CD4-positive, alpha-beta T cell treated with Interleukin-6 at 100 ng/mL for 8 hours (primary cell): ENCODE measurements around the gene ALK.

ENCODE experiments used
- DNase-seq: peaks from one replicate; pipeline ENCODE4 v3.0.0-alpha.2; 2020; ENCODE audit warnings: mixed read lengths, low spot score

The ALK gene

GRCh38 chr2:29575370-29575890, 346.0 kb downstream of the ALK start:
- no peak for DNase-seq

DNA sequence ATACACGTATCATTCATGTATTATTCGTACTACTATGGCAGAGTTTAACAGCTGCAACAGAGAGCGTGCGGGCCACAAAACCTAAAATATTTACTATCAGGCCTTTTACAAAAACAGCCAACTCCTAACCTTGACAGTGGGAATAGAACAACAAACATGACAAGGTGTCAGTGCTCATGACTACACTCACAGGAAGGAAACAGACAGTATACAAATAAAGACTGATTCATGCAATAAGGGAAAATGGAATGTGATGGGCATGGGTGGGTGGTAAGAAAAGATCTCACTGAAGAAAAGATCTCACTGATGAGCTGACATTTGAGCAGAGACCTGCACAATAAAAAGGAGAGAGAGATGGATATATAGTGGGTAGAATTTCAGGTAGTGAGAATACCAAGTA, 347.8 kb downstream of the ALK start:
- DNase-seq: no peak

DNA sequence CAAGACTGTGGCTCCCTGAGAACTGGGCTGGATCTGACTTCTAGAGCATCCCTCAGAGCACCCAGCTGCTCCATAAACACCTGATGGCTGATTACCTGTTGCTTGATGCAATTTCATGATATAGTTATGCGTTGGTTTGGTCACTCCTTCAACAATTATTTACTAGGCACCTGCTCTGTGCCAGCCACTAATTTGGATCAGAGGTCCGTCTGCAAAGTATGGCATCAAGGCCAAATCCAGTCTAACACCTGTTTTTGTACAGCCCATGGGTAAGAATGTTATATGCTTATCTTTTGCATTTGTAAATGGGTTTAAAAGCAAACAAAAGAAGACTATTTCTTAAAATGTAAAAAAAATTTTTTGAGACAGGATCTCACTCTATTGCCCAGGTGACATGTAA, 348.2 kb downstream of the ALK start:
- DNase-seq: no peak

DNA sequence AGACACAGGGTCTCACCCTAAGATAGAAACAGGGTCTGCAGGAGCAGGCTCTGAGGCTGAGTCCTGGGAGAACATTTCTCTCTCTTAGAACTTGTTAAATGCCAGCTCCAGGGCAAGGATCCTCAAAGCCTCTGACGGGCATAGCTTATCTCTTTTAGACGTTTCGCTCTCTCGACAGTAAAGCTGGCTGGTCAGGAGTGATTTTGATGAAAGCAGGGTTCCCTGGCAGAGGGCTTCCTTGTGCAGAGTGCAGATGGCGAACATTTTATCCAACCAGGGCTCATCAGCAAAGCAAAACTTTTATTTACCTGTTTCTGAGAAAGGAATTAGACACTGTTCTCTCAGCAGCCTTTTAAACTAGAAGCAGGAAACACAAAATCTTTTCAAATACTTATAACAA, 350.8 kb downstream of the ALK start:
- no peak for DNase-seq

- DNase-seq: no peak
Observed at GRCh38 chr2:29567906-29568520, 353.4 kb downstream of the ALK start.

DNA sequence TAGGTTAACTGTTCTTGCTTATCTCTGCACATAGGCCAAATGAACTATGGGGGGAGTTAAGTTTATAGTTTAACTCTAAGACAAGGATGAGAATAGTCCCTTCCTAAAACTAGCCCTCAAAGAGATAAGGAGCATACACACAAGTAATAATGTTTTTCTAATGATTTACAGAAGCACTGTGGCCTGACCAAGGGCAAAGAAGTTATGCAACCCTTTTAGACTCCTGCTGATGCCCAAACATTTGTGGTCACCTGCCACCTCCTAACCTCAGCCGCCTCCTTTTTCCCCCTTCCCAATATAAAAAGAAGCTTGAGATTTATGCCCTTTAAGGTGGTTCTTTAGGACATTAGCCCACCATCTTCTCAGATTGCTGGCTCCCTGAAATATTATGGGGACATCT, 357.7 kb downstream of the ALK start:
- no peak for DNase-seq

GRCh38 chr2:29562896-29563295, 358.5 kb downstream of the ALK start:
- DNase-seq: no peak

DNA sequence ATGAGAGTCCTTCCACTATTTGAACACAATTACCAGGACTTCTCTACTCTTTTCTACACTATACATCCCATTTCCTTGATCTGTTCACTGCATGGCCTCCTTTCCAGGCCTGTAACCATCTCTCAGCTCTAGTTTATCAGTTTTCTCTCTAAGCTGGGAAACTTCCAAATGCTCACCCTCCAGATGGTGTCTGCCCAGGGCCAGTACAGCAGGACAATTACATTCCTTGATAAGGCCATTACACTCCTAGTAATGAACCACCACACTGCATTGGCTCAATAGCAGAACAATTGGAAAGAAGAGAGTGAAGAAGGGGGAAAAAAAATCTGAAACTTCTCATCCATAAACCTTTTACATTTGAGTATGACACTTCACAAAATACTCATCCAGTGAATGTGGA, 359.1 kb downstream of the ALK start:
- DNase-seq: no peak

DNA sequence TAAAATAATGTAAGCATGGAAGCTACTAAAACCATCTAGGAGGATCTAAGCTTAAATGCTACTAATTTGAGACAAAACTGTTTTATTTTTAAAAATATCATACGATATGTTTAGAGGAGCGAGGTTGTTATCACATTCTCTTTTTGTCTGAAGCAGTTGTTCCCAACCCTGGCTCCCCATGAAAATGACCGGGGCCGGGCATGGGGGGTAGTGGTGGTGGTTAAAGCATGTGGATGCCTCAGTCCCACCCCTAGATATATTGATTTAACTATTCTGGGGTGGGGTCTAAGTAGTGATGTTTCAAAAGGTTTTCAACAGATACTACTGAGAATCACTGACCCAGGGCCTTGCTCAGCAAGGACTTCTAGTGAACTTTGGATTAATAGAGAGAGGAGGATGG, 359.8 kb downstream of the ALK start:
- no peak for DNase-seq

DNA sequence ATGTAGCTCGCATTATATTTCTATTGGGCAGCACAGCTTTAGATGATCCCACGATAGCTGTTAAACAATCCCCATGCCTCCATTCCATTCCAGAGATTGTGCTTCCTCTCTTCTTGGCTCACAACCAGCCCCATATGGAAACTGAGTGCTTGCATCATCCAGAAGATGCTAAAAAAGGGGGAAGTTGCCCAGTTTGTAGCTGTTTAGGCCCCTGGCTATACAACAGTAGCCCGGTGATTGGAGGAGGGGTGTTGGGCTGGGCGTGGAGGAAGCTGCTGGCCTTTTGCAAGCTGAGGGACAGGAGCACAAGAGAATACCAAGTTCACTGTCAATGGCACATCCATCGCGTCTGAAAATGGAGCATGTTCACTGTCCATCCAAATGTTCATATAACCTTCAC, 360.2 kb downstream of the ALK start:
- DNase-seq: no peak

- no peak for DNase-seq
Observed at GRCh38 chr2:29560566-29560965, 360.8 kb downstream of the ALK start.

DNA sequence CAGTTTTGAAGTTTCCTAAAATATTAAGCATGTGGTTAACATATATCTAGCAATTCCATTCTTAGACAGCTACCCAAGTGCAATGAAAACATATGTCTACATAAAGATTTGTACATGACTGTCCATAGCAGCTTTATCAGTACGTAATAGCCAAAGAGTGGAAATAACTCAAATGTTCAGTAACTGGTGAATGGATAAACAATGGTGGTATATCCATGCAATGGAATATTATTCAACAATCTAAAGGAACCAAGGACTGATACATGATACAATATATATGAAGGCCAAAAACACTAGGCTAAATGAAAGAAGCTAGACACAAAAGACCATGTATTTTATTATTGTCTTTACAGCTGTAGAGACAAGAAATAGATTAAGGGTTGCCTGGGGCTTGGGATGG, 361.4 kb downstream of the ALK start:
- no peak for DNase-seq

DNA sequence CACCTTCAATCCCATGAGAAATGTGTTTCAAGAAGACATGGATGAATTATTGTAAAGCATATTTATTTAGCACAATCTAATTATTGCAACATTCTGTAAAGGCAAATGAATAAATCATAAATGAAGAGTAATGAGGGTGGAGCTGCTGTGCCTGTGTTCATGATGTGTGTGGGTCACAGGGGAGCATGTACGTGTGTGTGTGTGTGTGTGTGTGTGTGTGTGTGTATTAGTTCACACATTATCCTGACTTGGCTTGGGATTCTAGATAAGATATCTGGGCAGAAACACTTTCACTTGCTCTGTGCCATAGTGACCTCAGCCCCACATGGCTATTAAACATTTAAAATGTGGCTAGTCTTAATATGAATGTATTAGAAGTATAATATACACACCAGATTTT, 361.8 kb downstream of the ALK start:
- DNase-seq: no peak

DNA sequence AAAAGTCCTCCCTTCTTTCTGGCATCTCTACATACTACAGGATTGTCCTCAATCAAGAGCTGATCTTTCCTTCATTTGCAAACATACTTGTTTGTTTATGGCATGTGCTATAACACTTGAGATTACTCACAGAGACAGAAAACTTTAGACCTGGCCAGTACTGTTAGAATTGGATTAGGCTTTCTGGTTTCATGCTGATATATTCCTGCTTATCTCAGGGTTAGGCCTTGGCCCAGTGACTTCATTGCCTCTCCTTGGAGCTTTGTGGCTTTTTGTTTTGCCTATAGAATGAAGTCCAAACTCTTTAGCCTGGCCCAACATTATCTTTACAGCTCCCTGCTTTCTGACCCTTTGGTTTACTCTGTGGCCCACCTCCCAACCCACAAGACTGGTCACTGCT, 363.3 kb downstream of the ALK start:
- no peak for DNase-seq

- no peak for DNase-seq
Observed at GRCh38 chr2:29557268-29557667, 364.1 kb downstream of the ALK start.

GRCh38 chr2:29549069-29549380, 372.4 kb downstream of the ALK start:
- no peak for DNase-seq

DNA sequence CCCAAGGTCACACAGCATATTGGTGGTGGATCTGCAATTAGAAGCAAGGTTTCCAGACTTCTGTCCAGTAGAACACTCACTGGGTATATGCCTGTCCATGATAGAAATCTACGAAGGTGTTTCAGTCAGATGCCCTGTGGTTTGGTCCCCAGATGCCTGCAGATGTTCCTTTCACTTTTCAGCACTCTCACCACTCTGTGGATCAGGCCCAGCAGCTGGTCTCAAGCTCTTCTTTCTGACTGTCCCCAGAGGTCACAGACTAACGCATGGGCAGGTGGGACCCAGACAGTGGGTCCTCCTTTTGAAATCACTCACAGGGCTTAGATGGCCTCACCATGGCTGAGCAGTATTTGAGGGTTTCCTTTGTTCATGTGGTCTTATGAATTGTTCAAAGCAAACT, 376.5 kb downstream of the ALK start:
- DNase-seq: no peak

DNA sequence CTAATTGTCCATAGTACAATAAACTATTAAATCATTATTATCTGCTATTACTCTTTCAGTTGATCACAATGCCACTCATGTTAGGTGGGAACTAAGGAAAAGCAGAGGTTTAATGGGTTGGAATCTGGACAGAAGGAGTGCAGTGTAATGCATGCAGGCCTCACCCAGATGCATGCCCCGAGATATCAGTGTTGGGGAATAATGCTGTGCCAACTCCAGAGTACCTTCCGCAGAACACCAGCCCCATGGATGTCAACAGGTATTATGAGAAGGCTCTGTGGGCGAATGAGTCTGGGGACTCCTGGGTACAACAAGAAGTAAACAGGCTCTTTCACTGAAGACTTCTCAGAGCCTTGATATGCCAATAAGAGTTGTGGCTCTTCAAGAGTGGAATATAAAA, 377.4 kb downstream of the ALK start:
- DNase-seq: no peak

GRCh38 chr2:29535188-29535587, 386.2 kb downstream of the ALK start:
- no peak for DNase-seq

- DNase-seq: no peak
Observed at GRCh38 chr2:29532436-29532835, 388.9 kb downstream of the ALK start.

GRCh38 chr2:29531626-29532025, 389.8 kb downstream of the ALK start:
- no peak for DNase-seq

DNA sequence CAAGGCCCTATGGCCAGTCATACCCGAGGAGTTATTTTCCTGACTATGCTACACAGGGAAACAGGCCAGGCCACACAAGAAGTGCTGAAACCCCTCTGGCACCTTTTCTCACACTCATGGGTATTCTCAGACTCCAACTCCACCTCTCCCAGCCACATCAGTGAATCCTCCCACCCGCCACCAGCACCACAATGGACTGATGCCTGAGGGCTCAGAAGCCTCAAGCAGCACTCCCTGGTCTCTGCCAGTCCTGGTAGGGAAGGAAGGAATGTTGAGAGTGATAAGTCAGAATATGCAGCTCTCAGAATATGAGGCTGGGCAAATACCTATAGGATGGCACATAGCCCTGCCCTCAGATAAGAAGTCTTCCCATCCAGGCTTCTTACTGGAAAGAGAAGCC, 391.1 kb downstream of the ALK start:
- DNase-seq: no peak

GRCh38 chr2:29528891-29529520, 392.4 kb downstream of the ALK start:
- no peak for DNase-seq

DNA sequence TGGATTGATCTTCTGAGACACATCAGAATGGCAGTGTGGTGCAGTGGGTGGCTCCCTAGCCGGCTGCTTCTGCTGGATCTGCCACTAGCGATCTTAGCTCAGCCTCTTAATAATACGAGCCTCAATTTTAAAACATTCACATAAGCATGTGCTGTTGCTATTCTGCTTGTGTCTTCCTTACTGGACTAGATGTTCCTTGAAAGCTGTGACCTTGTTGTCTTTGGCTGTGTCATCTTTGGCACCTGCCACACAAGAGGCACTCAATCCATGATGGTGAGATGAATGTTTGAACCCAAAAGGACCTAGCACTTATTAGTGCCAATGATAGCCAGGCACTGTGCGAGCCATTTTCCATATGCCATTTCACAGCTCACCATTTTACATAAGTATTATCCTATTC, 393.0 kb downstream of the ALK start:
- DNase-seq: no peak
